Activated CD8-positive, alpha-beta T cell treated with anti-CD3 and anti-CD28 coated beads, Interleukin-2, amount 10 ng/mL, durations not matched to agents 7 days and 5 days (primary cell): ENCODE measurements around the gene SRSF3. TPM values are rescaled to one million over a fixed set of nuclear protein-coding genes. Genes with fewer than 3 reads are reported as not detected.
"Not testable (repeated sequence)": the region's sequence is repeated elsewhere in the genome, so short reads cannot be mapped to it uniquely, and the experiment has no call there.

ENCODE experiments used
- ATAC-seq: fragments of 150-1000 bp; cut with Tn5 transposase; one replicate; pipeline ENCODE4 v1.10.0; 2021; ENCODE audit warnings: moderate library complexity
- CTCF ChIA-PET: fragments of 350-600 bp; sonication (Branson Sonifier 250); formaldehyde crosslinking; loops from one replicate; lab custom pipeline; 2021; ENCODE audit warnings: antibody characterized with exemption; lab: Charles Lee
- POLR2A ChIA-PET: fragments of 350-600 bp; sonication (Branson Sonifier 250); formaldehyde crosslinking; loops from one replicate; lab custom pipeline; 2021; ENCODE audit warnings: antibody characterized with exemption; lab: Charles Lee
- DNase-seq: peaks from one replicate; pipeline ENCODE4 v3.0.0-alpha.2; 2020
- H3K27ac Mint-ChIP-seq: one replicate; pipeline ENCODE4 v1.8.0; 2021; ENCODE audit warnings: mild to moderate bottlenecking, mixed read lengths
- H3K27me3 Mint-ChIP-seq: one replicate; pipeline ENCODE4 v1.8.0; 2021; ENCODE audit warnings: low read depth, mixed read lengths
- H3K36me3 Mint-ChIP-seq: one replicate; pipeline ENCODE4 v1.8.0; 2021; ENCODE audit warnings: low read depth, mixed read lengths
- H3K4me1 Mint-ChIP-seq: one replicate; pipeline ENCODE4 v1.8.0; 2021; ENCODE audit warnings: low read depth, mixed read lengths
- H3K4me3 Mint-ChIP-seq: one replicate; pipeline ENCODE4 v1.8.0; 2021; ENCODE audit warnings: mild to moderate bottlenecking, mixed read lengths
- H3K9me3 Mint-ChIP-seq: one replicate; pipeline ENCODE4 v1.8.0; 2022; ENCODE audit warnings: mixed read lengths; ENCODE audit not compliant: insufficient read depth
- total RNA-seq, 2 experiments: library from RNA; stranded (reverse); gene quantifications; one replicate each; pipeline ENCODE4 v1.2.3, GENCODE V29; 2021

Gene SRSF3
- total RNA-seq, 2 experiments from 2014 or later, result 482 to 509 TPM

GRCh38 chr6:36605143-36605542 is 11.0 kb downstream of the SRSF3 start:
- Mint-ChIP-seq H3K27ac (peak overlapping the region; percentile 34), H3K27me3 (no peaks in the 10 kb centered on the region), H3K36me3 (peaks cover 94% of the 10 kb centered on the region), H3K4me1 (peaks cover 67% of the 10 kb centered on the region), H3K4me3 (no peak overlapping the region), H3K9me3 (no peaks in the 10 kb centered on the region)
- POLR2A ChIA-PET, result interaction anchor here (0.6 to 1.7 kb wide), 3 partner anchors 13 to 596 kb away, joined by 3 read pairs; no protein-coding TSS in a partner anchor
- ATAC-seq (no peak), DNase-seq (no peak)
- CTCF ChIA-PET, result interaction anchor here (1.0 kb wide), 1 partner anchor 10 kb away, joined by 4 read pairs; no protein-coding TSS in a partner anchor

GRCh38 chr6:36605560-36606391 is 11.6 kb downstream of the SRSF3 start:
- Mint-ChIP-seq H3K4me3 (no peak overlapping the region), H3K27me3 (no peaks in the 10 kb centered on the region), H3K9me3 (no peaks in the 10 kb centered on the region), H3K36me3 (peaks cover 91% of the 10 kb centered on the region), H3K4me1 (peaks cover 61% of the 10 kb centered on the region), H3K27ac (peak overlapping the region; percentile 33)
- ATAC-seq (no peak), DNase-seq (no peak)
- POLR2A ChIA-PET, result interaction anchor here (0.6 to 1.7 kb wide), 5 partner anchors 8 to 596 kb away, joined by 3 to 9 read pairs (median 3); no protein-coding TSS in a partner anchor
- CTCF ChIA-PET, result interaction anchor here (0.7 to 2.0 kb wide), 7 partner anchors 8 to 161 kb away, joined by 3 to 21 read pairs (median 9); no protein-coding TSS in a partner anchor

GRCh38 chr6:36607305-36607682 is 13.1 kb downstream of the SRSF3 start:
- H3K27me3 Mint-ChIP-seq, H3K4me3 Mint-ChIP-seq, H3K27ac Mint-ChIP-seq, H3K9me3 Mint-ChIP-seq, ATAC-seq, DNase-seq: not testable (repeated sequence)
- POLR2A ChIA-PET, result interaction anchor here (1.3 to 1.8 kb wide), 2 partner anchors 9 kb away, joined by 5 to 9 read pairs; no protein-coding TSS in a partner anchor
- Mint-ChIP-seq H3K36me3 (peaks cover 87% of the 10 kb centered on the region), H3K4me1 (peaks cover 50% of the 10 kb centered on the region)
- CTCF ChIA-PET, result interaction anchor here (0.7 to 2.0 kb wide), 6 partner anchors 8 to 159 kb away, joined by 3 to 21 read pairs (median 10); no protein-coding TSS in a partner anchor

- Mint-ChIP-seq H3K4me1 (peaks cover 45% of the 10 kb centered on the region), H3K36me3 (peaks cover 84% of the 10 kb centered on the region), H3K4me3 (no peak overlapping the region), H3K27ac (peak overlapping the region; percentile 60), H3K27me3 (no peaks in the 10 kb centered on the region), H3K9me3 (no peaks in the 10 kb centered on the region)
- POLR2A ChIA-PET, result interaction anchor here (1.8 to 2.0 kb wide), 2 partner anchors 10 to 13 kb away, joined by 4 to 5 read pairs; partner anchors contain the start of gene SRSF3
- ATAC-seq (no peak), DNase-seq (no peak)
- CTCF ChIA-PET, result interaction anchor here (0.6 to 4.6 kb wide), 8 partner anchors 10 to 278 kb away, joined by 3 to 25 read pairs (median 4); partner anchors contain the start of gene C6orf89
Measured at GRCh38 chr6:36607683-36608386, 13.7 kb downstream of the SRSF3 start.

GRCh38 chr6:36608788-36609563 is 14.8 kb downstream of the SRSF3 start:
- ChIA-PET POLR2A (interaction anchor here (0.7 to 2.0 kb wide), 5 partner anchors 9 to 69 kb away, joined by 3 to 9 read pairs (median 4); partner anchors contain the start of genes CDKN1A and SRSF3), CTCF (interaction anchor here (0.6 to 4.6 kb wide), 7 partner anchors 16 to 276 kb away, joined by 3 to 25 read pairs (median 3); partner anchors contain the start of gene C6orf89)
- ATAC-seq (peak; percentile 17), DNase-seq (no peak)
- no peaks in the 10 kb centered on the region for H3K9me3 Mint-ChIP-seq
- no peak overlapping the region for H3K4me3 Mint-ChIP-seq
- H3K36me3 Mint-ChIP-seq, result peaks cover 78% of the 10 kb centered on the region
- peak overlapping the region; percentile 60 for H3K27ac Mint-ChIP-seq
- no peaks in the 10 kb centered on the region for H3K27me3 Mint-ChIP-seq
- H3K4me1 Mint-ChIP-seq, result peaks cover 34% of the 10 kb centered on the region

- no peak for DNase-seq
- Mint-ChIP-seq H3K27me3 (no peaks in the 10 kb centered on the region), H3K36me3 (peaks cover 72% of the 10 kb centered on the region), H3K4me3 (no peak overlapping the region), H3K27ac (no peak overlapping the region), H3K4me1 (peaks cover 27% of the 10 kb centered on the region), H3K9me3 (no peaks in the 10 kb centered on the region)
- POLR2A ChIA-PET, result interaction anchor here (0.7 to 2.0 kb wide), 5 partner anchors 13 to 69 kb away, joined by 3 to 7 read pairs (median 3); partner anchors contain the start of genes CDKN1A and SRSF3
- peak; percentile 20 for ATAC-seq
- CTCF ChIA-PET, result interaction anchor here (1.2 to 4.6 kb wide), 3 partner anchors 15 to 150 kb away, joined by 3 to 25 read pairs (median 4); no protein-coding TSS in a partner anchor
Measured at GRCh38 chr6:36609582-36609981, 15.4 kb downstream of the SRSF3 start.

- peaks cover 67% of the 10 kb centered on the region for H3K36me3 Mint-ChIP-seq
- no peaks in the 10 kb centered on the region for H3K9me3 Mint-ChIP-seq
- CTCF ChIA-PET, result interaction anchor here (0.5 to 4.6 kb wide), 8 partner anchors 8 to 411 kb away, joined by 3 to 25 read pairs (median 3); no protein-coding TSS in a partner anchor
Measured at GRCh38 chr6:36610041-36610955, 16.1 kb downstream of the SRSF3 start.

GRCh38 chr6:36610956-36611336 is 16.8 kb downstream of the SRSF3 start:
- Mint-ChIP-seq H3K27ac (peak overlapping the region; percentile 8), H3K4me1 (peaks cover 21% of the 10 kb centered on the region), H3K27me3 (no peaks in the 10 kb centered on the region), H3K4me3 (no peak overlapping the region), H3K9me3 (no peaks in the 10 kb centered on the region), H3K36me3 (peaks cover 64% of the 10 kb centered on the region)
- ATAC-seq, result no peak
- no peak for DNase-seq
- POLR2A ChIA-PET, result interaction anchor here (0.6 to 1.2 kb wide), 5 partner anchors 15 to 297 kb away, joined by 3 to 4 read pairs (median 3); partner anchors contain the start of gene CDKN1A
- CTCF ChIA-PET, result interaction anchor here (0.9 to 4.6 kb wide), 4 partner anchors 8 to 172 kb away, joined by 3 to 25 read pairs (median 4); no protein-coding TSS in a partner anchor

More at GRCh38 chr6:36610041-36610955, 16.1 kb downstream of the SRSF3 start:
- H3K4me3 Mint-ChIP-seq, result no peak overlapping the region
- POLR2A ChIA-PET, result interaction anchor here (0.6 to 2.0 kb wide), 6 partner anchors 10 to 149 kb away, joined by 3 to 7 read pairs (median 3); partner anchors contain the start of genes CDKN1A and SRSF3
- H3K27me3 Mint-ChIP-seq, result no peaks in the 10 kb centered on the region
- no peak overlapping the region for H3K27ac Mint-ChIP-seq
- DNase-seq, result no peak
- ATAC-seq, result no peak
- peaks cover 25% of the 10 kb centered on the region for H3K4me1 Mint-ChIP-seq

- ChIA-PET POLR2A (interaction anchor here (0.6 to 1.3 kb wide), 3 partner anchors 12 to 297 kb away, joined by 3 to 4 read pairs (median 3); no protein-coding TSS in a partner anchor), CTCF (interaction anchor here (0.9 to 4.6 kb wide), 6 partner anchors 79 to 264 kb away, joined by 3 to 25 read pairs (median 4); no protein-coding TSS in a partner anchor)
- not testable (repeated sequence) for DNase-seq, ATAC-seq, H3K27ac Mint-ChIP-seq, H3K4me3 Mint-ChIP-seq, H3K27me3 Mint-ChIP-seq, H3K9me3 Mint-ChIP-seq
- Mint-ChIP-seq H3K4me1 (peaks cover 16% of the 10 kb centered on the region), H3K36me3 (peaks cover 58% of the 10 kb centered on the region)
Measured at GRCh38 chr6:36611679-36612078, 17.5 kb downstream of the SRSF3 start.
